Measurements from ENCODE around the gene MIAT.

DNA sequence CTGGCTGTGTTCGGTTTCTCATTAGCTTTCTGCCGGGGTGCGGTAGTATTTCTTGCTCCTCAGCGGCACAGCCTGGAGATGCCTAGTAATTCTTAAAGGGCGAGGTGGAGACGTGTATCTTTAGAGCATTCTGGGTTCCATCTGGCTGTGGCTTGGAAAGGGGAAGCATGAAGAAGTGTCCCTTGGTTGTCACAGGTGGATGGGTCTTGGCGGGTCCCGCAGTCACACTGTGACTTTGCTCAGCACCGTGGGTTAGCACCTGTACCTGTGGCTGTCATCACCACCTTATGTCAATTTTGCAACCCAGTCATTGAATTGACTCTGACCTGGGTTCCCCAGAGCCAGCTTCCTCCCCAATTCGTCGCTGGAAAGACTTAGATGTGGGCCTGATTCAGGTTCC lies 57.6 kb downstream of the MIAT start:
- TF ChIP-seq, protein P1, sequence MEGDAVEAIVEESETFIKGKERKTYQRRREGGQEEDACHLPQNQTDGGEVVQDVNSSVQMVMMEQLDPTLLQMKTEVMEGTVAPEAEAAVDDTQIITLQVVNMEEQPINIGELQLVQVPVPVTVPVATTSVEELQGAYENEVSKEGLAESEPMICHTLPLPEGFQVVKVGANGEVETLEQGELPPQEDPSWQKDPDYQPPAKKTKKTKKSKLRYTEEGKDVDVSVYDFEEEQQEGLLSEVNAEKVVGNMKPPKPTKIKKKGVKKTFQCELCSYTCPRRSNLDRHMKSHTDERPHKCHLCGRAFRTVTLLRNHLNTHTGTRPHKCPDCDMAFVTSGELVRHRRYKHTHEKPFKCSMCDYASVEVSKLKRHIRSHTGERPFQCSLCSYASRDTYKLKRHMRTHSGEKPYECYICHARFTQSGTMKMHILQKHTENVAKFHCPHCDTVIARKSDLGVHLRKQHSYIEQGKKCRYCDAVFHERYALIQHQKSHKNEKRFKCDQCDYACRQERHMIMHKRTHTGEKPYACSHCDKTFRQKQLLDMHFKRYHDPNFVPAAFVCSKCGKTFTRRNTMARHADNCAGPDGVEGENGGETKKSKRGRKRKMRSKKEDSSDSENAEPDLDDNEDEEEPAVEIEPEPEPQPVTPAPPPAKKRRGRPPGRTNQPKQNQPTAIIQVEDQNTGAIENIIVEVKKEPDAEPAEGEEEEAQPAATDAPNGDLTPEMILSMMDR (IDR thresholded peaks at IDR 0.05) = no peak
- TF ChIP-seq POLR2A (IDR thresholded peaks at IDR 0.05) (no peak), POLR2AphosphoS5 (IDR thresholded peaks at IDR 0.05) (no peak)
